B cell (primary cell): ENCODE measurements around the gene PNKP. TPM values are rescaled to one million over a fixed set of nuclear protein-coding genes. Genes with fewer than 3 reads are reported as not detected.

Experiments
- ATAC-seq: fragments of 200-7000 bp; cut with Tn5 transposase; one replicate; pipeline ENCODE4 v1.10.0; 2021; ENCODE audit warnings: low read depth, mild to moderate bottlenecking, moderate number of reproducible peaks, moderate library complexity
- CTCF ChIA-PET: fragments of 350-600 bp; sonication (Branson Sonifier 250); formaldehyde crosslinking; loops from one replicate; lab custom pipeline; 2021; ENCODE audit warnings: antibody characterized with exemption, inconsistent platforms; lab: Charles Lee
- POLR2A ChIA-PET: fragments of 350-600 bp; sonication (Branson Sonifier 250); formaldehyde crosslinking; loops from one replicate; lab custom pipeline; 2021; ENCODE audit warnings: antibody characterized with exemption; lab: Charles Lee
- DNase-seq: peaks from one replicate; pipeline ENCODE4 v3.0.0; 2013
- H2AFZ ChIP-seq: 2 replicates; pipeline ENCODE4 v1.6.1; 2012; ENCODE audit warnings: mild to moderate bottlenecking, low read depth, low read length; ENCODE audit not compliant: insufficient read depth, poor library complexity, severe bottlenecking
- H3K27ac ChIP-seq, 2 donors: 1 replicate in 1 of 2; 2 replicates in 1 of 2; pipeline ENCODE4 v1.5.1; 2012 to 2013; ENCODE audit warnings: low read length in 2 of 2, mild to moderate bottlenecking in 2 of 2, moderate library complexity in 1 of 2
- H3K27me3 ChIP-seq, 4 experiments: fragments of 200-600 bp in 1 of 4; sonication (generic) in 1 of 4; replicated peaks in 1 of 4; 1 replicate in 2 of 4; 2 replicates in 2 of 4; pipeline versions ENCODE4 v1.6.1 to v1.7.0; 2013 to 2016; ENCODE audit warnings: low read length in 3 of 4, mild to moderate bottlenecking in 2 of 4, mixed read lengths in 1 of 4, moderate library complexity in 1 of 4; ENCODE audit not compliant: insufficient read depth in 4 of 4, control insufficient read depth in 3 of 4; ENCODE audit errors: control extremely low read depth in 1 of 4
- H3K36me3 ChIP-seq, 2 experiments: replicated peaks in 1 of 2; 1 replicate in 1 of 2; 2 replicates in 1 of 2; pipeline versions ENCODE4 v1.6.1 to v1.7.1; 2013; ENCODE audit warnings: low read length in 1 of 2; ENCODE audit not compliant: insufficient read depth in 2 of 2, control insufficient read depth in 1 of 2; ENCODE audit errors: control extremely low read depth in 1 of 2, extremely low read depth in 1 of 2
- H3K4me1 ChIP-seq, 2 donors: fragments of 200-600 bp in 1 of 2; sonication (generic) in 1 of 2; 1 replicate in 1 of 2; 2 replicates in 1 of 2; pipeline versions ENCODE4 v1.5.1 to v1.6.1; 2013 to 2017; ENCODE audit warnings: low read length in 2 of 2; ENCODE audit not compliant: control insufficient read depth in 2 of 2, insufficient read depth in 2 of 2
- H3K4me2 ChIP-seq: replicated peaks from 2 replicates; pipeline ENCODE3; 2012; ENCODE audit warnings: mild to moderate bottlenecking, low read depth, low read length; ENCODE audit not compliant: poor library complexity, severe bottlenecking
- H3K4me3 ChIP-seq, 5 experiments: fragments of 200-600 bp in 1 of 5; sonication (generic) in 1 of 5; 1 replicate in 3 of 5; 2 replicates in 2 of 5; pipeline versions ENCODE4 v1.5.1 to v1.7.0; 2011 to 2016; ENCODE audit warnings: low read length in 4 of 5, mild to moderate bottlenecking in 4 of 5, low read depth in 2 of 5, control low read depth in 1 of 5, moderate library complexity in 1 of 5; ENCODE audit not compliant: insufficient read depth in 1 of 5; ENCODE audit errors: control extremely low read depth in 1 of 5, extremely low read depth in 1 of 5
- H3K79me2 ChIP-seq: fragments of 200-600 bp; sonication (generic); one replicate; pipeline ENCODE4 v1.6.0; 2016; ENCODE audit warnings: low read length; ENCODE audit not compliant: control insufficient read depth, insufficient read depth
- H3K9ac ChIP-seq: fragments of 200-600 bp; sonication (generic); 2 replicates; pipeline ENCODE4 v1.6.1; 2017; ENCODE audit warnings: mild to moderate bottlenecking, low read length, moderate library complexity
- H3K9me3 ChIP-seq, 3 donors: one replicate each; pipeline versions ENCODE4 v1.6.1 to v1.7.1; 2013; ENCODE audit warnings: low read length in 2 of 3; ENCODE audit not compliant: control insufficient read depth in 2 of 3, insufficient read depth in 1 of 3; ENCODE audit errors: control extremely low read depth in 1 of 3
- H4K20me1 ChIP-seq: 2 replicates; pipeline ENCODE4 v1.6.0; 2012; ENCODE audit warnings: mild to moderate bottlenecking, low read length; ENCODE audit not compliant: insufficient read depth, control insufficient read depth, poor library complexity, severe bottlenecking
- H3K27ac Mint-ChIP-seq: one replicate; pipeline ENCODE4 v1.8.0; 2021; ENCODE audit warnings: mixed read lengths
- H3K27me3 Mint-ChIP-seq: one replicate; pipeline ENCODE4 v1.8.0; 2021; ENCODE audit warnings: mixed read lengths
- H3K4me1 Mint-ChIP-seq: one replicate; pipeline ENCODE4 v1.8.0; 2021; ENCODE audit warnings: mixed read lengths
- H3K4me3 Mint-ChIP-seq: one replicate; pipeline ENCODE4 v1.8.0; 2021; ENCODE audit warnings: mixed read lengths
- H3K9me3 Mint-ChIP-seq: one replicate; pipeline ENCODE4 v1.8.0; 2022; ENCODE audit warnings: mixed read lengths; ENCODE audit not compliant: insufficient read depth
- CTCF ChIP-seq: fragments of 200-600 bp; IDR thresholded peaks from one replicate; pipeline ENCODE4 v1.8.0; 2022; ENCODE audit warnings: antibody characterized with exemption, mild to moderate bottlenecking
- EZH2 ChIP-seq: IDR thresholded peaks from 2 replicates; pipeline ENCODE4 v1.6.1; 2012; ENCODE audit warnings: borderline replicate concordance, low read depth, mild to moderate bottlenecking, moderate library complexity, low read length; ENCODE audit not compliant: insufficient read depth, poor library complexity, severe bottlenecking
- WGBS: methylation state at CpG from one replicate; pipeline ENCODE4 v1.1.5; 2013; ENCODE audit warnings: missing lambda C conversion rate; ENCODE audit not compliant: insufficient coverage; 5-methylcytosine and 5-hydroxymethylcytosine counted together
- intact Hi-C: fragments of 100-400 bp; cut with micrococcal nuclease; formaldehyde crosslinking; loops from one replicate; pipeline ENCODE4 v1.10.0; 2022
- polyA plus RNA-seq: library from polyadenylated mRNA; depleted of rRNA; stranded (reverse); fragments of >200 nt; gene quantifications from 2 replicates; pipeline ENCODE4 v1.2.3, GENCODE V29; 2012
- total RNA-seq, 2 donors: library from RNA; stranded (reverse); fragments of 120-200 nt in 1 of 2; gene quantifications; 1 replicate in 1 of 2; 2 replicates in 1 of 2; pipeline versions ENCODE4 v1.2.3 to v1.2.4, GENCODE V29; 2013 to 2022

PNKP gene
- total and polyA plus RNA-seq, 2 donors (not counting 1 experiment from before 2014, with no cell fraction given), result 173 to 274 TPM

- peak; percentile 67 for DNase-seq
- no peak overlapping the region for H3K9ac ChIP-seq
- peaks cover 0 to 22% of the 10 kb centered on the region in 2 experiments for H3K36me3 ChIP-seq
- peaks cover 0 to 16% (median 0%) of the 10 kb centered on the region in 3 donors for H3K9me3 ChIP-seq
- Mint-ChIP-seq H3K4me3 (peak overlapping the region; percentile 45), H3K27me3 (no peaks in the 10 kb centered on the region), H3K4me1 (peaks cover 73% of the 10 kb centered on the region), H3K9me3 (peaks cover 3% of the 10 kb centered on the region), H3K27ac (peak overlapping the region; percentile 85)
- H3K79me2 ChIP-seq, result peaks cover 27% of the 10 kb centered on the region
- no peak overlapping the region for H3K4me3 ChIP-seq
- H2AFZ ChIP-seq, result no peak overlapping the region
- no peaks in the 10 kb centered on the region for H3K27me3 ChIP-seq
- H4K20me1 ChIP-seq, result peaks cover 39% of the 10 kb centered on the region
- peak overlapping the region; percentile 55 to 64 for H3K27ac ChIP-seq
- peak overlapping the region; percentile 58 for H3K4me2 ChIP-seq
- WGBS, result 81% methylated on average over 22 of the region's 23 CpGs
- intact Hi-C loops, result no loop called here
- ATAC-seq, result peak; percentile 54
- ChIA-PET POLR2A (interaction anchor here (0.6 to 0.8 kb wide), 5 partner anchors 9 to 376 kb away, joined by 3 to 10 read pairs (median 5); no protein-coding TSS in a partner anchor), CTCF (interaction anchor here (0.7 to 1.7 kb wide), 3 partner anchors 8 to 103 kb away, joined by 6 to 11 read pairs (median 7); no protein-coding TSS in a partner anchor)
- peaks cover 47 to 63% of the 10 kb centered on the region in 2 donors for H3K4me1 ChIP-seq
- no peak for TF ChIP-seq CTCF
- no peak for TF ChIP-seq EZH2
Observed at GRCh38 chr19:49907745-49908446, 40.5 kb upstream of the PNKP start.
